ENCODE results near the gene RNPEP. TPM values are rescaled to one million over a fixed set of nuclear protein-coding genes. Genes with fewer than 3 reads are reported as not detected.

Gene RNPEP
- total and polyA plus RNA-seq, 8 donors, result 23.3 to 900 (median 50.5) TPM

GRCh38 chr1:202012544-202013478, 30.4 kb downstream of the RNPEP start:
- peak; percentile 41 to 58 for DNase-seq
- Histone ChIP-seq H3K4me3 (peak overlapping the region; percentile 45 to 64 (median 59)), H3K27me3 (peaks cover 0 to 6% (median 0%) of the 10 kb centered on the region in 3 donors), H3K27ac (peak overlapping the region; percentile 88 to 94 (median 92)), H3K9me3 (no peaks in the 10 kb centered on the region), H3K36me3 (peaks cover 30 to 46% (median 43%) of the 10 kb centered on the region in 4 donors), H3K4me1 (peaks cover 6 to 35% (median 20%) of the 10 kb centered on the region in 4 donors)
- 25 to 56% (median 34%) methylated on average over 23 to 35 of the region's 35 CpGs for WGBS, 5 donors
- peak in 1 of 3 donors; percentile 43 for TF ChIP-seq POLR2AphosphoS5 (IDR thresholded peaks at IDR 0.05)
- no peak for TF ChIP-seq POLR2A (IDR thresholded peaks at IDR 0.05)
- intact Hi-C loops (cut with DNase I; ENCODE audit: low total_unique reads), result loop anchor here (5.0 kb wide), 1 partner anchor 119 kb away; no protein-coding TSS in a partner anchor

DNA sequence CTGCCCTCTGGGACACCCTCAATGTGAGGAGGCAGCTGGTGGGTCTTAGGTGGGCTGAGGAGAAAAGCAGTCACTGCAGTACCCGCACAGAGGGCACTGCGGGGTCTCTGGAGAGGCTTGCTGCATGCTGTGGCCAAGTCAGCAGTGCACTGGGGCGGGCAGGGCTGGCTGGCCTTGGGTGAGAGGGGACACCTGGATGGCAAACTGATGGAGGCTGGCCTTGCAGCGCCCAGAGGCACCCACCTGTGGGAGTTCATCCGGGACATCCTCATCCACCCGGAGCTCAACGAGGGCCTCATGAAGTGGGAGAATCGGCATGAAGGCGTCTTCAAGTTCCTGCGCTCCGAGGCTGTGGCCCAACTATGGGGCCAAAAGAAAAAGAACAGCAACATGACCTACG, 31.2 kb downstream of the RNPEP start:
- 32 to 62% (median 36%) methylated on average over 5 to 12 of the region's 12 CpGs for WGBS, 5 donors
- Histone ChIP-seq H3K36me3 (peaks cover 30 to 42% (median 41%) of the 10 kb centered on the region in 4 donors), H3K27ac (peak overlapping the region; percentile 88 to 94 (median 92)), H3K4me1 (peaks cover 4 to 32% (median 21%) of the 10 kb centered on the region in 4 donors), H3K9me3 (no peaks in the 10 kb centered on the region), H3K27me3 (peaks cover 0 to 13% (median 0%) of the 10 kb centered on the region in 3 donors), H3K4me3 (peak overlapping the region; percentile 45 to 64 (median 59))
- intact Hi-C loops (cut with DNase I; ENCODE audit: low total_unique reads), result loop anchor here (5.0 kb wide), 1 partner anchor 119 kb away; no protein-coding TSS in a partner anchor
- DNase-seq, result peak; percentile 42 to 44
- TF ChIP-seq, protein P1, sequence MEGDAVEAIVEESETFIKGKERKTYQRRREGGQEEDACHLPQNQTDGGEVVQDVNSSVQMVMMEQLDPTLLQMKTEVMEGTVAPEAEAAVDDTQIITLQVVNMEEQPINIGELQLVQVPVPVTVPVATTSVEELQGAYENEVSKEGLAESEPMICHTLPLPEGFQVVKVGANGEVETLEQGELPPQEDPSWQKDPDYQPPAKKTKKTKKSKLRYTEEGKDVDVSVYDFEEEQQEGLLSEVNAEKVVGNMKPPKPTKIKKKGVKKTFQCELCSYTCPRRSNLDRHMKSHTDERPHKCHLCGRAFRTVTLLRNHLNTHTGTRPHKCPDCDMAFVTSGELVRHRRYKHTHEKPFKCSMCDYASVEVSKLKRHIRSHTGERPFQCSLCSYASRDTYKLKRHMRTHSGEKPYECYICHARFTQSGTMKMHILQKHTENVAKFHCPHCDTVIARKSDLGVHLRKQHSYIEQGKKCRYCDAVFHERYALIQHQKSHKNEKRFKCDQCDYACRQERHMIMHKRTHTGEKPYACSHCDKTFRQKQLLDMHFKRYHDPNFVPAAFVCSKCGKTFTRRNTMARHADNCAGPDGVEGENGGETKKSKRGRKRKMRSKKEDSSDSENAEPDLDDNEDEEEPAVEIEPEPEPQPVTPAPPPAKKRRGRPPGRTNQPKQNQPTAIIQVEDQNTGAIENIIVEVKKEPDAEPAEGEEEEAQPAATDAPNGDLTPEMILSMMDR (IDR thresholded peaks at IDR 0.05), result no peak
- TF ChIP-seq EP300 (IDR thresholded peaks at IDR 0.05) (no peak), POLR2A (IDR thresholded peaks at IDR 0.05) (peak in 1 of 4 donors; percentile 10), POLR2AphosphoS5 (IDR thresholded peaks at IDR 0.05) (peak in 2 of 3 donors; percentile 26 to 52)

DNA sequence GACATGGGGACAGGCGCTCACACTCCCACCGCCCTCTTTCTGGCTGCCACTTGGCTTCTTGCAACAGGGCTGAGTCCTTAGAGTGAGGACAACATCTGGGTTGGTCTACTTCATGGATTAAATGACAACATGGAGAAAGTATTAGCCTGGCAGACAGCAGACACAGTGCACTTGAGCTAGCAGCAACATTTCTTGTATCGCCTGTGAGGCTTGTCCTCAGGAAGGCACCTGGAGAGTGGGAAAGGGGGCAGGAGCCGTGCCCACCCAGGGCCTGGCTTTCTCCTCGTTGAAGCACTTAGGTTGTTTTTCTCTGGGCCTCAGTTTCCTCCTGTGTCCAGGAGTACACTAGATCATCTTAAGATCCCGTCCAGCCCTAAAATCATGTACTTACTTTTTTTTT, 31.6 kb downstream of the RNPEP start:
- no peak for DNase-seq
- peak overlapping the region; percentile 45 to 64 (median 59) for H3K4me3 ChIP-seq
- peaks cover 30 to 42% (median 41%) of the 10 kb centered on the region in 4 donors for H3K36me3 ChIP-seq
- peaks cover 8 to 35% (median 19%) of the 10 kb centered on the region in 4 donors for H3K4me1 ChIP-seq
- 26 to 61% (median 49%) methylated on average over 6 of the region's 6 CpGs for WGBS, 5 donors
- peak overlapping the region; percentile 88 to 94 (median 92) for H3K27ac ChIP-seq
- H3K27me3 ChIP-seq, result peaks cover 0 to 13% (median 0%) of the 10 kb centered on the region in 3 donors
- intact Hi-C loops (cut with DNase I; ENCODE audit: low total_unique reads), result loop anchor here (5.0 kb wide), 1 partner anchor 118 kb away; no protein-coding TSS in a partner anchor
- TF ChIP-seq POLR2AphosphoS5 (IDR thresholded peaks at IDR 0.05) (no peak), POLR2A (IDR thresholded peaks at IDR 0.05) (no peak), EP300 (IDR thresholded peaks at IDR 0.05) (no peak)
- TF ChIP-seq, protein P1 (IDR thresholded peaks at IDR 0.05), result no peak
- no peaks in the 10 kb centered on the region for H3K9me3 ChIP-seq

DNA sequence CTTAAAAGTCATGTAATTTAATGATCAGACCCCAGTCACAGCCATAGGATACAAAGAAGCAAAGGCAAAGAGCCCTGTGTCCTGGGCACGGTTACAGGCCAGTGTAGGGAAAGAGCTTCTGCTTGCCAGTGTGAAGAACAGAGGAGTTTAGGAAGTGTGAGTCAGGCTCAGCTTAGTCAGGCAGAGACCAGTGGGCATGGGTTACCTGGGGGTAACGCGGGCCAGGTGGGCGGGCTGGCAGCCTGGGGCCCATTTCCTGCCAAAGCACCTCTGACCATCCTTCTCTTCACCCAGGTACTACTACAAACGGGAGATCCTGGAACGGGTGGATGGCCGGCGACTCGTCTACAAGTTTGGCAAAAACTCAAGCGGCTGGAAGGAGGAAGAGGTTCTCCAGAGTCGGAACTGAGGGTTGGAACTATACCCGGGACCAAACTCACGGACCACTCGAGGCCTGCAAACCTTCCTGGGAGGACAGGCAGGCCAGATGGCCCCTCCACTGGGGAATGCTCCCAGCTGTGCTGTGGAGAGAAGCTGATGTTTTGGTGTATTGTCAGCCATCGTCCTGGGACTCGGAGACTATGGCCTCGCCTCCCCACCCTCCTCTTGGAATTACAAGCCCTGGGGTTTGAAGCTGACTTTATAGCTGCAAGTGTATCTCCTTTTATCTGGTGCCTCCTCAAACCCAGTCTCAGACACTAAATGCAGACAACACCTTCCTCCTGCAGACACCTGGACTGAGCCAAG, 32.6 kb downstream of the RNPEP start:
- peaks cover 10 to 29% (median 16%) of the 10 kb centered on the region in 4 donors for H3K4me1 ChIP-seq
- intact Hi-C loops (cut with DNase I; ENCODE audit: low total_unique reads), result loop anchor here (5.0 kb wide), 1 partner anchor 117 kb away; no protein-coding TSS in a partner anchor
- no peaks in the 10 kb centered on the region for H3K9me3 ChIP-seq
- DNase-seq, result peak; percentile 43 to 55
- TF ChIP-seq EP300 (IDR thresholded peaks at IDR 0.05), result no peak
- TF ChIP-seq POLR2AphosphoS5 (IDR thresholded peaks at IDR 0.05), result peak in 2 of 3 donors; percentile 49 to 83
- peak in 1 of 4 donors; percentile 34 for TF ChIP-seq POLR2A (IDR thresholded peaks at IDR 0.05)
- H3K27me3 ChIP-seq, result peaks cover 0 to 13% (median 0%) of the 10 kb centered on the region in 3 donors
- H3K36me3 ChIP-seq, result peaks cover 30 to 42% (median 41%) of the 10 kb centered on the region in 4 donors
- peak overlapping the region; percentile 4 to 64 (median 59) for H3K4me3 ChIP-seq
- peak overlapping the region; percentile 88 to 94 (median 92) for H3K27ac ChIP-seq
- 30 to 68% (median 43%) methylated on average over 17 of the region's 17 CpGs for WGBS, 5 donors
